Measurements from ENCODE around the gene IDH3G. TPM values are rescaled to one million over a fixed set of nuclear protein-coding genes. Genes with fewer than 3 reads are reported as not detected.

IDH3G gene
- polyA plus RNA-seq, 1 donor: 58.7 TPM

DNA sequence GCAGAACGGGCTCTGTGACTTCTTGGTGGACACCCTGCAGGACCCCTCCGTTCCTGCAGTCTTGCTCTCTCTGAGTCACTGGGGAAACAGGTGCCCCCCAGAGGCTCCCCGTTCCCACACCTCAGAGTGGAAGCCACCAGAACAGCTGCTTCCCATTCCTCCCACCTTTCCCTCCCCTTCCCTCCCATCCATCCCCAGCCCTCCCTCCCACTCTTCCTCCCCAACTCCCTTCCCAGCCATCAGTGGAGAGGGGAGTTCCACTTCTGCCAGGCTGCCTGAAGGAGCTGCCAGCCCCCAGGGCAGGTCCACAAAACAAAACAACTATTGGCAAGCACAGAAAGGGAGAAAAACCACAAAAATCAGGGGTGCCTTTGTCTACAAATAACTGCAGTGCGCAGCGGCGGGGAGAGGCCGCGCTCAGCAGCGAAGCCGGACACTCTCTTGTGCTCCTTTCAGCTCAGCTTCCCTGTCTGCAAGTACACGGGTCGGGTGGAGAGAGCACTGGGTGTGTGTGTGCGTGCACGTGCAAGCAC is 8.4 kb upstream of the IDH3G start:
- DNase-seq: no peak
- WGBS (ENCODE audit: insufficient coverage, low lambda C conversion rate): no CpG with 5 or more reads among the region's 14 CpGs
- Histone ChIP-seq H3K4me1 (ENCODE audit: control insufficient read depth, insufficient read depth, low read length) (no peaks in the 10 kb centered on the region), H3K4me3 (ENCODE audit: low read length) (no peak overlapping the region), H3K9me3 (ENCODE audit: control insufficient read depth, low read depth, low read length) (no peaks in the 10 kb centered on the region), H3K36me3 (ENCODE audit: control insufficient read depth, insufficient read depth, low read length) (peaks cover 9% of the 10 kb centered on the region), H3K27me3 (ENCODE audit: control insufficient read depth, insufficient read depth, low read length) (no peaks in the 10 kb centered on the region), H3K27ac (ENCODE audit: low read length) (no peak overlapping the region)

DNA sequence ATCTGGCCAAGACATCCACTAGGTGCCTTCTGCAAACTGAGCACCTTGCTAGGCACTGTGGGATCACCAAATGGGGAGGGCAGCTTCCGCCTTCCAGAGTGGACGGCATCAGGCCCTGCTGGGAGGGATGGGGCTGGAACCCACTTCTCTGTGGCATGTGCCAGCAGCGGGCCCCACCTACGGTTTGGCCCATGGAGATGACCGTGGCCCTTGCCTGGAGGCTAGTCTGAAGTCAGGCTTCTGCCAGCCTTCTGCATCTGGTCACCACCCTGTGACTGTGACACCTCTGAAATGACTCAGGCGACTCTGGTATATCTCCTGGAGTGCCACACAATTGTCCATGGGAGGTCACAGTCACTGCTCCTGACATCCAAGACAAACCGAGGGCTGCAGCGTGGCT is 7.5 kb upstream of the IDH3G start:
- no peak for DNase-seq
- Histone ChIP-seq H3K27me3 (ENCODE audit: control insufficient read depth, insufficient read depth, low read length) (no peaks in the 10 kb centered on the region), H3K4me3 (ENCODE audit: low read length) (no peak overlapping the region), H3K36me3 (ENCODE audit: control insufficient read depth, insufficient read depth, low read length) (peaks cover 16% of the 10 kb centered on the region), H3K9me3 (ENCODE audit: control insufficient read depth, low read depth, low read length) (no peaks in the 10 kb centered on the region), H3K4me1 (ENCODE audit: control insufficient read depth, insufficient read depth, low read length) (no peaks in the 10 kb centered on the region), H3K27ac (ENCODE audit: low read length) (no peak overlapping the region)
- no CpG with 5 or more reads among the region's 8 CpGs for WGBS (ENCODE audit: insufficient coverage, low lambda C conversion rate)

DNA sequence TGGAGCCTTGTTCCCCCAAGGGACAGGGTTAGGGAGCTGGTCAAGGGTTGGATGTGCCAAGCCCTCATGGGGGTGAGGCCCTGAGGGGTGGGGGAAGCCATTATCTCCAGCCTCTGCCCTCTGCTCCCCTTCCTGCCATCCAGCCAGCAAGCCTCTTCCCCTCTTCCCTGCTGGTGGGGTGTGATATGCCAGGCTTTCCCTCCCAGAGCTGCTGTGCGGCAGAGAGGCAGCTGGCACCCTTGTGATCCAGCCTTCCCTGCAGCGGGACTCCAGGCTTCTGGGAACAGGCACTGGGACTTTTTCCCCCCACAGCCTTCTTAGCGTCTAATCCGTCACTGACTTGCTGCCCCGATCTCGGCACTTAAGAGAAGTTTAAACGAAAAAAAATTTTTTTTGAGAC is 6.6 kb upstream of the IDH3G start:
- Histone ChIP-seq H3K9me3 (ENCODE audit: control insufficient read depth, low read depth, low read length) (no peaks in the 10 kb centered on the region), H3K4me3 (ENCODE audit: low read length) (no peak overlapping the region), H3K4me1 (ENCODE audit: control insufficient read depth, insufficient read depth, low read length) (peaks cover 5% of the 10 kb centered on the region), H3K27ac (ENCODE audit: low read length) (no peak overlapping the region), H3K27me3 (ENCODE audit: control insufficient read depth, insufficient read depth, low read length) (no peaks in the 10 kb centered on the region), H3K36me3 (ENCODE audit: control insufficient read depth, insufficient read depth, low read length) (peaks cover 21% of the 10 kb centered on the region)
- no peak for DNase-seq
- no CpG with 5 or more reads among the region's 7 CpGs for WGBS (ENCODE audit: insufficient coverage, low lambda C conversion rate)

DNA sequence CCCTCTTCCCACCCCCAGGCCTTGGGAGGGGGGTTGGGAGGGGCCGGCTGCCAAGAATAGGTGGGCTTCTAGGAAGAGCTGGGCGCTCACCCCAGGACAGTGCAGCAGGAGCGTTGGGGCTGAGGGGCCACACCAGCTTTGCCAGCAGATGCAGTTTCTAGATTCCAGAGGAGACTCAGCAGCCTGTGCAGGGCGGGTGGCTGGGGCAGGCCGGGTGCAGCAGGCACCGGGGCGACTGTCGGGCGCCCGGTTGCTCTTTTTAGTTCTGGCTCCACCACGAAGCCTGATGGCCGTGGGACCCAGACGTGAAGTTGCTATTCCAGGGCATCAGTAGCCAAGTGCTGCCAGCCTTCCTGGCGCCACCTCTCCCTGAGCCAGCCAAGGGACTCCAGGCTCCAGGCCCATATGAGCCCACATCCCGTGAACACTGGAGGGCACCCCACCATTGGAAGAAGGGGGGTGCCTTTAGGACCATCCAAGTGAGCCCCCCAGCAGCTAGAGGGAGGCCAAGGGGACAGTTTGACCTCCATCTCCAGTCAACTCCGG is 6.1 kb upstream of the IDH3G start:
- no peak for DNase-seq
- no peaks in the 10 kb centered on the region for H3K27me3 ChIP-seq (ENCODE audit: control insufficient read depth, insufficient read depth, low read length)
- H3K9me3 ChIP-seq (ENCODE audit: control insufficient read depth, low read depth, low read length): no peaks in the 10 kb centered on the region
- WGBS (ENCODE audit: insufficient coverage, low lambda C conversion rate): no CpG with 5 or more reads among the region's 16 CpGs
- no peak overlapping the region for H3K27ac ChIP-seq (ENCODE audit: low read length)
- peaks cover 21% of the 10 kb centered on the region for H3K36me3 ChIP-seq (ENCODE audit: control insufficient read depth, insufficient read depth, low read length)
- H3K4me3 ChIP-seq (ENCODE audit: low read length): no peak overlapping the region
- H3K4me1 ChIP-seq (ENCODE audit: control insufficient read depth, insufficient read depth, low read length): peaks cover 10% of the 10 kb centered on the region

DNA sequence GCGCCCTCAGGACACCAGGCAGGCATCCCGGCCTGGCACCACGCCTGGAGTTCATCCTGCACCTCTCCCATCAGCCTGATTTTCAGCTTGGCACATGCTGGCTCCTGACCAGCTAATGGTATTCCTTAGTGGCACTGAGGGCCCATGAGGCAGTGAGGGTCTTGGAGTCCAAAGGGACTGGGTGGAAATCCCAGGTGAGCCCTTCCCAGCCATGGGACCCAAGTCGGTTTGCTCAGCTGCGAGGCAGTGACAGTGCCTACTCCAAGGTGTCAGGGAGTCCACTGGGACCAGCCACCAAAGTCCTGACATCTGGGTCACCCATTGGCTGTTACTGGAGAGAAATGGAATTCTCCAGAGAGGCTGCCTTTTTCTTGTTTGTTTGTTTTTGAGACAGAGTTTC is 5.2 kb upstream of the IDH3G start:
- Histone ChIP-seq H3K4me1 (ENCODE audit: control insufficient read depth, insufficient read depth, low read length) (peaks cover 10% of the 10 kb centered on the region), H3K27me3 (ENCODE audit: control insufficient read depth, insufficient read depth, low read length) (no peaks in the 10 kb centered on the region), H3K36me3 (ENCODE audit: control insufficient read depth, insufficient read depth, low read length) (peaks cover 21% of the 10 kb centered on the region), H3K4me3 (ENCODE audit: low read length) (no peak overlapping the region), H3K27ac (ENCODE audit: low read length) (no peak overlapping the region), H3K9me3 (ENCODE audit: control insufficient read depth, low read depth, low read length) (no peaks in the 10 kb centered on the region)
- no CpG with 5 or more reads among the region's 5 CpGs for WGBS (ENCODE audit: insufficient coverage, low lambda C conversion rate)
- DNase-seq: no peak

DNA sequence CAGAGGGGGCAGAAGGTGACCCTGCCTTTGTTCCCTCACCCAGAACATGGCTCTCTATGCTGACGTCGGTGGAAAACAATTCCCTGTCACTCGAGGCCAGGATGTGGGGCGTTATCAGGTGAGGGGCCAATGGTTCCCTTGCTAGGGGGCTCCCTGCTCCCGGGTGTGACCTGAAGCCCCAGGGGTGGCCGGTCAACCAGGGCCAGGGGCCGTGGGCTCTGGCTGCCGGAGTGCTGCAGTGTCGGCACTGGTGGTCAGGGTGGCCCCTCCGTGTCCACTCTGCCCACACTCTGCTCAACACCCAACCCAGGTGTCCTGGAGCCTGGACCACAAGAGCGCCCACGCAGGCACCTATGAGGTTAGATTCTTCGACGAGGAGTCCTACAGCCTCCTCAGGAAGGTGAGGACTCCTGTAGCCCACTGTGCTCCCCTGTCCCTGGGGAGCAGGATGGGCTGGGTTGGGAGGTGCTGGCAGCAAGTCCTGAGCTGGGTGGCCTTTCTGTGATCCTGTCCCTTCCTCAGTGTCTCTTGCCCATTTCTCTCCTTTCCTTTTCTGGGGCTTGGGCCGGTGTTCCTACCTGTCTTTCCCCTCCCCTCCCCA is 3.3 kb upstream of the IDH3G start:
- no peaks in the 10 kb centered on the region for H3K9me3 ChIP-seq (ENCODE audit: control insufficient read depth, low read depth, low read length)
- peaks cover 10% of the 10 kb centered on the region for H3K4me1 ChIP-seq (ENCODE audit: control insufficient read depth, insufficient read depth, low read length)
- no peak for DNase-seq
- no peak overlapping the region for H3K27ac ChIP-seq (ENCODE audit: low read length)
- H3K4me3 ChIP-seq (ENCODE audit: low read length): no peak overlapping the region
- H3K27me3 ChIP-seq (ENCODE audit: control insufficient read depth, insufficient read depth, low read length): no peaks in the 10 kb centered on the region
- WGBS (ENCODE audit: insufficient coverage, low lambda C conversion rate): no CpG with 5 or more reads among the region's 15 CpGs
- H3K36me3 ChIP-seq (ENCODE audit: control insufficient read depth, insufficient read depth, low read length): peaks cover 21% of the 10 kb centered on the region

DNA sequence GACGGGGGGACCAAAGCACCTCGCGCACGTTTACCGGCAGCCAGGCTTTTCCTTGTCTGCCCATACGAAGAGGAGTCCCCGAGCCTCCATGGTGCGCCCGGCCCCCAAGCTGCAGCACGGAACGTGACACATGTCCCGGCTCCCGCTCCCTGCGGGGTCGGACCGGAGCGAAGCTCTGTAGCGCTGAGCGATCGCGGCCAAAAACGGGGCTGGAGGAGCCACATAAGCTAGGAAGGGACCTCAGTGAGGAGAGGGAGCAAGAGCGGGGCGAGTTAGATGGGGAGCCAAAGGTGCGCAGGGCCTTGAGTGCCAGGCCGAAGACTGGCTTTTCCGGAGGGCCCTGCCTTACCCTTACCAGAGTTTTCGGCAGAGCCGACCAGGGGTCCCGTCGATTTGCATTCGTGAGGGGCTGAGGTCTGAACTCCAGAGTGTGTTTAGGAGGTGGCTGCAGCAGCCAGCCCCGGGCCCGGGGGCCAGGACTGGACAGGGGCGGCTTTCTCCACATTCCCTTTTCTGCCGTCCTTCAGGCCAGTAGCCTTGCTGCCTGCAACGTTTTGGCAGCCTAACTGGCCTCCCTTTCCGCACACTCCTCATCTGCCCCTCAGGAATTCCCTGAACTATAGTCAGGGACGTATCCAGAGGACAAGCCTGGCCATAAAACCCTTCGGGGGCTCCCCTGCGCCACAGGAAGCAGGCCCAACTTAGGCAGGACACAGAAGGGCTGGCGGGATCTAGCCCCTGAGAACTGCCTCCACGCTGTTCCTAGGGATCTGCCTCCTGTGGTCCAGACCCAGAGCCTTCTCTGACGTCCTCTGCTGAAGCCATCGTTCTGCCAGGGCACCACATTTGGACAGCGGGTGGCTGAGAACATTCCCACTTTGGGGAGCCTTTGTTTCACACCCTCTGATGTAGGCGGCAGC is 982 bp upstream of the IDH3G start:
- Histone ChIP-seq H3K9me3 (ENCODE audit: control insufficient read depth, low read depth, low read length) (no peaks in the 10 kb centered on the region), H3K4me1 (ENCODE audit: control insufficient read depth, insufficient read depth, low read length) (peaks cover 10% of the 10 kb centered on the region), H3K27ac (ENCODE audit: low read length) (peak overlapping the region; percentile 81), H3K27me3 (ENCODE audit: control insufficient read depth, insufficient read depth, low read length) (no peaks in the 10 kb centered on the region), H3K36me3 (ENCODE audit: control insufficient read depth, insufficient read depth, low read length) (peaks cover 23% of the 10 kb centered on the region), H3K4me3 (ENCODE audit: low read length) (peak overlapping the region; percentile 93)
- WGBS (ENCODE audit: insufficient coverage, low lambda C conversion rate): no CpG with 5 or more reads among the region's 47 CpGs
- DNase-seq: peak in 1 of 2 donors; percentile 20

DNA sequence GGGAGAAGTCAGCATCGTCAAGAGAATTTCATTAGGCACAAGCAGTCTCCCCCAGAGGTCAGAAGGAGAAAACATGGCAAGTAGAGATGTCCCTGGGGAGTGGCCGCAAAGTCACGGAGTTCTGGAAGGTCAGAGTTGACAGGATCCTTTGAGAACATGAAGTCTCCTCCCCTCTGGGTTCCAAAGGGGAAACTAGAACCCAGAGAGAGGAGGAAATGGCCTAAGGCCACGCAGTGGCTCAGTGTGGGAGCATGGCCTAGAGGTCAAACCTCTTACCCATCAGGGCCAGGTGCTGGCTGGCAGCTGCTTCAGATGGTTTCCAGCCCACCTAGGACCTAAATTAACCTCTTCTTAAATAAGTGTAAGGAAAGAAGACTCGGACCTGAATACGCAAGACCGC is 884 bp downstream of the IDH3G start:
- no CpG with 5 or more reads among the region's 7 CpGs for WGBS (ENCODE audit: insufficient coverage, low lambda C conversion rate)
- DNase-seq: peak in 1 of 2 donors; percentile 19
- Histone ChIP-seq H3K27me3 (ENCODE audit: control insufficient read depth, insufficient read depth, low read length) (no peaks in the 10 kb centered on the region), H3K27ac (ENCODE audit: low read length) (peak overlapping the region; percentile 97), H3K4me3 (ENCODE audit: low read length) (peak overlapping the region; percentile 93), H3K9me3 (ENCODE audit: control insufficient read depth, low read depth, low read length) (no peaks in the 10 kb centered on the region), H3K4me1 (ENCODE audit: control insufficient read depth, insufficient read depth, low read length) (peaks cover 10% of the 10 kb centered on the region), H3K36me3 (ENCODE audit: control insufficient read depth, insufficient read depth, low read length) (peaks cover 21% of the 10 kb centered on the region)

DNA sequence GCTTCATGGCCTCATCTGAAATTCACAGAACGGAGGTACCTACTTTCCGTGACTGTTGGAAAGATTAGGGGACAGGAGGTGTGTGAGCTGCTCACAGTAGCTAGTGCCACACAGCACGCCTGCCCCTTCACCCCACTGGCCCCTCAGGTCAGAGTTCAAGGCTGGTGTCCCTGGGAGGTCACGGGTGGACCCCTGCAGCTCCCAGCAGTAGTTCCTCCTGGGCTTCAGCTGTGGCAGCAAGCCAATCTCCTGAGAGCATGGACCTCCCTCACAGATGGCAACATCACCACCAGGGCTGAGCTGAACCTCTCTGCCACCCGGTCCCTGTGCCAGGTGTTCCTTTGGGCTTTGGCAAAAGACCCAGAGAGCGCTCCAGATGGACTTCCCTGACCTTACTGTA is 1.8 kb downstream of the IDH3G start:
- H3K27ac ChIP-seq (ENCODE audit: low read length): no peak overlapping the region

DNA sequence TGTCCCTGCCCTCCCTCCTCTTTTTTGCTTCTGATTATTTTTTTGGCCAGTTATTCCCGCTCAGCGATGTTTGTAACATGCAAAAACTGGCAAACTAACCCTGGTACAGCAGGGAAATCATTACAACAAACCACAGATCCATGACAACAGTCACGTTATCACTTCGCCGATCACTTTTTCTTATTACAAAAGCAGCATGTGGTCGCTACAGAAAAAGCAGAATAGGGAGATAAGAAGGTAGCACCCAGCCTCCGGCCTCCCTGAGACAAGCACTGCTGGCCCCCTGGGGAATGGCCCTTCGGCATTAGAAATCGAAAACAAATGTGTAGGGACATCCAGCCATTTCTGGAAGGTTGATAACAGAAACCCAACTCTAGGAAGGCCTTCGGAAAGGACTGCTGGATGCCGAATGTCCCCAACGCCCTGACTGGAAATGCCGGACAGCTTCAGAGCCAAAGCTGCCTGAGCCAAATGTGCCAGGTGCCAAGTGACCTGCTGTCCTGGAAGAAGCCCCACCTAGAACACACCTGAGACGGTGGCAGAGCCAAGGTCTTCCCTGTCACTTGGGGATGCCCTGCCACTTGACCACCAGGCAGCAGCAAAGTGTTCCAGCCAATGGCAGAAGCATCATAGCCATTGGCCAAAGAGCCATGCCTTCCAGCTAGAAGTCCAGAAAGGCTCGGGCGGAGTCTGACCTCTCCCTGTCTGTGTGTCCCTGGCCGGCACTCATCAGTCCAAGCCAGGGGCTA is 2.9 kb downstream of the IDH3G start:
- Histone ChIP-seq H3K27me3 (ENCODE audit: control insufficient read depth, insufficient read depth, low read length) (no peaks in the 10 kb centered on the region), H3K9me3 (ENCODE audit: control insufficient read depth, low read depth, low read length) (no peaks in the 10 kb centered on the region), H3K36me3 (ENCODE audit: control insufficient read depth, insufficient read depth, low read length) (peaks cover 19% of the 10 kb centered on the region), H3K4me3 (ENCODE audit: low read length) (no peak overlapping the region), H3K27ac (ENCODE audit: low read length) (no peak overlapping the region), H3K4me1 (ENCODE audit: control insufficient read depth, insufficient read depth, low read length) (peaks cover 10% of the 10 kb centered on the region)
- WGBS (ENCODE audit: insufficient coverage, low lambda C conversion rate): no CpG with 5 or more reads among the region's 17 CpGs
- DNase-seq: no peak

More for the DNA sequence above, 1.8 kb downstream of the IDH3G start:
- peaks cover 17% of the 10 kb centered on the region for H3K36me3 ChIP-seq (ENCODE audit: control insufficient read depth, insufficient read depth, low read length)
- WGBS (ENCODE audit: insufficient coverage, low lambda C conversion rate): no CpG with 5 or more reads among the region's 6 CpGs
- no peak overlapping the region for H3K4me3 ChIP-seq (ENCODE audit: low read length)
- no peaks in the 10 kb centered on the region for H3K27me3 ChIP-seq (ENCODE audit: control insufficient read depth, insufficient read depth, low read length)
- peaks cover 10% of the 10 kb centered on the region for H3K4me1 ChIP-seq (ENCODE audit: control insufficient read depth, insufficient read depth, low read length)
- no peaks in the 10 kb centered on the region for H3K9me3 ChIP-seq (ENCODE audit: control insufficient read depth, low read depth, low read length)
- DNase-seq: no peak
